Activated T-cell treated with anti-CD3 and anti-CD28 coated beads, Interleukin-2, amount 50 U/mL, for 1 hour (primary cell): ENCODE results near the gene ARL6IP5.

Experiments used
- DNase-seq: peaks from one replicate; pipeline ENCODE4 v3.0.0-alpha.2; 2020

Gene ARL6IP5

GRCh38 chr3:69119681-69120080, 34.9 kb downstream of the ARL6IP5 start:
- no peak for DNase-seq

GRCh38 chr3:69120879-69121464, 36.2 kb downstream of the ARL6IP5 start:
- peak; percentile 66 for DNase-seq

DNA sequence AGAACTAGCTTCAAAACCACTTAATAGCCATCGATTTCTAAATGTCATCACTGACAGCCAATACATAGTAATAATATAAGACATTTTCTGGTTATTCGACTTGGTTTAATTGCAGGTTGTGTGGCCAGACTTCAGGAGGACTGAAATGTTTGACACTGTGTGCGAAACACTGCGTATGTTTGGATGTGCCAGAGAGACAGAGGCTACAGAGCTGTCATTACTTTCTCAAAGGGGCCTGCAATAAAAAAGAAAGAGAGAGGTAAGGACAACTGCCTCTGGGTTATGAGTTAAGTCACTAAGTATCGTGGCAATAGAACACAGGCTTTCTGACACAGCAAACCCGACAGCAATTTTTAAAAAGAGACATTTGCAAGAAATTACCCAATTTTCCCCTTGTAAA, 36.8 kb downstream of the ARL6IP5 start:
- DNase-seq = no peak

- no peak for DNase-seq
Observed at GRCh38 chr3:69121950-69122349, 37.2 kb downstream of the ARL6IP5 start.

- no peak for DNase-seq
Observed at GRCh38 chr3:69122403-69122802, 37.7 kb downstream of the ARL6IP5 start, which contains the start of gene LMOD3. Gene LMOD3, minus strand, starts transcription at chr3:69122595. Its CDS starts 209 bp downstream, at chr3:69122386.

DNA sequence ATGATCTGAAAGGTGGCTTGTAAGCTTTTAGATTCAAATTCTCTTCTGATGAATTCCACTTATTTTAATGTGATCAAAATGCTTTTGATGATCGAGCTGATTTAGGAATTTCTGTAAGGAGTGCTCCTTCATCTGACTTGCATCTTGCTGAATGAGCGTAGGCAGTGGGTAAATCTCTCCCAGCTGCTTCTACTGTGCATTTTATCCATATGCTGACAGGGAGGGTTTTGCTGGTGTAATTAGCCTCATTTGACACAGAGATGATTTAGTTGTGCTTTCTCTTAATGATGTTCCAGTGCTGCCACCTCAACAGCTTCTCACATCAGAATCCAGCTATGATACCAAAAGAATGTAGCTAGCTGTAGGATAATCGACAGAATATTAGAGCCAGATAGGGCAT, 41.5 kb downstream of the ARL6IP5 start:
- no peak for DNase-seq

DNA sequence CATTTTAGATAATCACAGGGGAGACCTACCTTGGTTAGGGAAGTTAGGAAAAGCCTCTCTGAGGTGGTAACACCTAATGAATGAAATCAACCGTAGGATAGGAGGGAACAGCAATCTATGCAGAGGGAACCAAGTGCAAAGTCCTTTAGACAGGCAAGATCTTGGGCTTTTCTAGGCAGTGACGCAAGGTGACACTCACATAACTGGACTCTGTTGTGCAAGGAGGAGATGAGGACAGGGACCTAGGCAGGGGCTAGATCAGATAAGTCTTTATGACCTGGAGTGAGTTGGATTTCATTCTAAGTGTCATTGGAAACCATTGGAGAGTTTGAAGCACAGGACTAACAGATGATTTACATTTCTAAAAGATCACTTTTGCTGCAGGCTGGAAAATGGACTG, 42.3 kb downstream of the ARL6IP5 start:
- DNase-seq = no peak

GRCh38 chr3:69128509-69128908, 43.8 kb downstream of the ARL6IP5 start:
- no peak for DNase-seq

GRCh38 chr3:69129531-69129930, 44.8 kb downstream of the ARL6IP5 start:
- DNase-seq = no peak

DNA sequence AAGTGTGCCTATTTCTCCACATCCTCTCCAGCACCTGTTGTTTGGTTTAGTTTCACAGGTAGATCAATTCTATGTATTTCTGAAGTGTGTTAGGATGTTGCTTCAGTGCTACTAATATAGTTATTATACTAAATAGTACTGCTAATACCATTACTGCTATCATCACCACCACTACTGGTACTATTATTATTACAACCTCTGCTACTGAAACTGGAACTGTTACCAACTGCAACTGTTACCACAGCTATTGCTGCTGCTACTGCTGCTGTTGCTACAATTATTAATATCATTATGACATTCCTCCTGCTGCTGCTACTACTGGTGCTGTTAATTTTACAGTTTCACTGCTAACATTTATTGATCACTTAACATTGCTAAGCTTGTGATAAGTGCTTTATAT, 46.0 kb downstream of the ARL6IP5 start:
- no peak for DNase-seq

- DNase-seq = no peak
Observed at GRCh38 chr3:69137005-69137404, 52.3 kb downstream of the ARL6IP5 start.

- DNase-seq = no peak
Observed at GRCh38 chr3:69137412-69137811, 52.7 kb downstream of the ARL6IP5 start.

DNA sequence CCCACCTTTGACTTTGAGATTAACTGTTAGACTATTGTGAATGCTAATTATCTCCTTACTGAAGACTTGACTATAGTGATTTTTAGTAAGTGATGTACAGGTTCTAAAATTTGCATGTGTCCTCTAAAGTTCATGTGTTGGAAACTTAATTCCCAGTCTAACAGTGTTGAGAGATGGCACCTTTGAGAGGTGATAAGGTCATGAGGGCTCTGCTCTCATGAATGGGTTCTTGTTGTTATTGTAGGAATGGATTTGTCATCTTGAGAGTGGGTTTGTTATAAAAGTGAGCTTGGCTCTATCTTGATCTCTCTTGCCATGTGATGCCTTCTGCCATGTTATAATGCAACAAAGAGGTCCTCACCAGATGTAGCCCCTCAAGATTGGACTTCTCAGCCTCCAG, 56.6 kb downstream of the ARL6IP5 start:
- DNase-seq = no peak

GRCh38 chr3:69142090-69142489, 57.4 kb downstream of the ARL6IP5 start:
- DNase-seq = no peak

DNA sequence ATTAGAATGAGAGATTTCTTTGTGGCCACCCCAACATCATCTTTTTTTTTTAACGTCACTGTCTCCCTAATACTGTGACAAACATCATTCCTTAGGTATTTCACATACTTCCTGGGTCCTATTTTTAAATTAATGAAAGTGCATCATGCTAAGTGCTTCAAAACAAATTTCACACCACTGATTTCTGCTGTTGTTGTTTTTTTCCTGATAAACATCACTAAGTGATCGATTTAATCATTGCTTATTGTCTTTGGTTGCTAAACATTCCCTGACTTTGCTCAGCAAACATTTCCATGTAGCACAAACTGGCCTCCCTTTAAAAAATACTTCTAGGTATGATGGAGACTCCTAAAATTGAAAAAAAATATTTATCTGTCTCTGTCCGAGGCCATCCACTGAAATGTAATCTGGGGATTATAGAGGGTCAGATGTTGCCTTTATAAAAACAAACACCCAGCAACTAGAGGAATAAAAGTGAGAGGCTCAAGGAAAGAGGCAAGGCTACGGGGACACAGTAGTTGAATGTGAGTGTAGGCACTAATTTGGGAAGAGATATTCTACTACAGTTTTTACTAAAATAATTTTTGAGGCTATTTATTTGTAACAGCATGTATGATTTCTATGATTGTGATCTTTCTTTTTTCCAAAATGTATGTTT, 58.2 kb downstream of the ARL6IP5 start:
- no peak for DNase-seq

DNA sequence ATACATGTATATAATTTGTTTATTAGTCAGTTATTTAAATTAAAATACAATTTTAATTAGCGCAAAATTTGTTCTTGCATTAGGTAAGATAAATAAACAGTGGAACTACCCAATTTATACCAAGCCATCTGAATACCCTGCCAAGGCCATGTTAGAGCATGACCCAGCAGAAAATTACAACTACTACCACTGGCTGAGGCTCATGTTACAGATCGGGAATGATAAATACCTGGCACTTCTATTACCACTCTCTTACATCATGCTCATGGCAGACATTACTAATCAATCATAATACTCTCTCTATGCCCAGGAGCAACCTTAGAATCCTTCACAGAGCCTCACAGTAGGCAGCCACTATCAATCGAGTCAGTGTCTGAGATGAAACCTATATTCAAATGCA, 58.9 kb downstream of the ARL6IP5 start:
- no peak for DNase-seq

DNA sequence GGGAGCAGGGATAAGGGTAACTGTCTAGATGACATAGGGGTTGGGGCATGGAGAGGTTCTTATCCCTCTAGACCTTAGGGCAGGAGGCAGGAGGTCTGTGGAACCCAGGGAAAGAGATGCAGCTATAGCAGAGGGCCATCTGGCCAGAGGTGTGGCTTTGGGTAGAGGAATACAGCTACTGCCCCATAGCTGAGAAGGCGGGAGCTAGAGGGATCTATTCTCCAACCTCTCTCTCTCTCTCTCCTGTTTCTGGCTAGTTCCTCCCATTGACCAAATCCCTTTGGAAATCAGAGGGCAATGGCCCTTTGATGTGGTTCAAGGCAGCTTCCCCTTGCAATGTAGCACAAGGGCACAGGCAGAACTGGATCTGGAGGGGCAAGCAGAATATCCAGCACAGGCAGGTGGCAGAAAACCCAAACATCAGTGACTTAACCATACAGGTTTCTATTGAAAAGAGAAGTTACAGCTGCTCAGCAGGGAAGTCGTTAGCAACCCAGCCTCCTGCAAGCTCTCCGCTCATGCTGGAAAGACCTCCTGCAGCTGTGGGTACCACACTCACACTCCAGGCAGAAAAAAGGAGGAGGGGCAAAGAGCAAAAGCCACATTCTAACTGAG, 60.0 kb downstream of the ARL6IP5 start:
- no peak for DNase-seq

DNA sequence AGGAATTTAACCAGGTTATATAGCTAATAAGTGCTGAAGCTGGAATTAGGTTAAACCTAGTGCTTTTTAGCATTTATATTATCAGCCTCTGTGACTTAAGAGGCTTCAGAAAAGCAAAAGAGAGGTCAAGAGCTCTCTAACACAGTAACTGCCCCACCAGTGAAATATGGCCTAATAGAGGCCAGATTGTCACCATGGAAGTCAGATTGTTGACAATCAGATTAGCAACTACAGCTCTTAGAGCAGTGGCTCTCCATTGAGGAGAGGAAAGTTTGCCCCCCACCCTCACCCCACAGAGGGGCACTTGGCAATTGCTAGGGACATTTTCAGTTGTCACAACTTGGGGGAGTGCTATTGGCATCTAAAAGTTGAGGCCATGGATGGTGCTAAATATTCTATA, 61.0 kb downstream of the ARL6IP5 start:
- DNase-seq = no peak

- no peak for DNase-seq
Observed at GRCh38 chr3:69149586-69149985, 64.8 kb downstream of the ARL6IP5 start.
